Islet precursor cell (in vitro differentiated cells): ENCODE data around the gene TTBK2.
"Not testable (repeated sequence)": the region's sequence is repeated elsewhere in the genome, so short reads cannot be mapped to it uniquely, and the experiment has no call there.

ENCODE experiments used
- DNase-seq: peaks from one replicate; pipeline ENCODE4 v3.0.0-alpha.2; 2018

Gene TTBK2

GRCh38 chr15:42820811-42821210 is 99.8 kb downstream of the TTBK2 start:
- no peak for DNase-seq

- DNase-seq: no peak
Measured at GRCh38 chr15:42819786-42820185, 100.8 kb downstream of the TTBK2 start.

- DNase-seq: no peak
Measured at GRCh38 chr15:42811433-42811832, 109.1 kb downstream of the TTBK2 start.

- DNase-seq: no peak
Measured at GRCh38 chr15:42808913-42809312, 111.7 kb downstream of the TTBK2 start.

- no peak for DNase-seq
Measured at GRCh38 chr15:42805266-42805665, 115.3 kb downstream of the TTBK2 start.

GRCh38 chr15:42804739-42805138 is 115.8 kb downstream of the TTBK2 start:
- no peak for DNase-seq

GRCh38 chr15:42803436-42803835 is 117.1 kb downstream of the TTBK2 start:
- DNase-seq: no peak

- DNase-seq: no peak
Measured at GRCh38 chr15:42802168-42802567, 118.4 kb downstream of the TTBK2 start.

- peak; percentile 64 for DNase-seq
Measured at GRCh38 chr15:42800731-42801474, 119.7 kb downstream of the TTBK2 start.

- no peak for DNase-seq
Measured at GRCh38 chr15:42798802-42799201, 121.8 kb downstream of the TTBK2 start.

- no peak for DNase-seq
Measured at GRCh38 chr15:42796955-42797782, 123.4 kb downstream of the TTBK2 start.

GRCh38 chr15:42788725-42789124 is 131.9 kb downstream of the TTBK2 start:
- no peak for DNase-seq

- DNase-seq: no peak
Measured at GRCh38 chr15:42786978-42787377, 133.6 kb downstream of the TTBK2 start.

- DNase-seq: no peak
Measured at GRCh38 chr15:42785569-42785968, 135.0 kb downstream of the TTBK2 start.

GRCh38 chr15:42784705-42785104 is 135.9 kb downstream of the TTBK2 start:
- no peak for DNase-seq

- no peak for DNase-seq
Measured at GRCh38 chr15:42782716-42783115, 137.9 kb downstream of the TTBK2 start.

GRCh38 chr15:42775416-42775815 is 145.2 kb downstream of the TTBK2 start:
- no peak for DNase-seq

GRCh38 chr15:42772901-42773300 is 147.7 kb downstream of the TTBK2 start:
- no peak for DNase-seq

- DNase-seq: no peak
Measured at GRCh38 chr15:42772144-42772543, 148.4 kb downstream of the TTBK2 start.

GRCh38 chr15:42766109-42766508 is 154.5 kb downstream of the TTBK2 start:
- not testable (repeated sequence) for DNase-seq

- peak; percentile 54 for DNase-seq
Measured at GRCh38 chr15:42764154-42764731, 156.3 kb downstream of the TTBK2 start.

GRCh38 chr15:42761813-42762212 is 158.8 kb downstream of the TTBK2 start:
- not testable (repeated sequence) for DNase-seq

- DNase-seq: no peak
Measured at GRCh38 chr15:42760759-42761158, 159.8 kb downstream of the TTBK2 start.

- no peak for DNase-seq
Measured at GRCh38 chr15:42759093-42759492, 161.5 kb downstream of the TTBK2 start.
